ENCODE results near the gene TNFRSF25. TPM values are rescaled to one million over a fixed set of nuclear protein-coding genes. Genes with fewer than 3 reads are reported as not detected.

The TNFRSF25 gene
- total and polyA plus RNA-seq, 9 of the 15 experiments (the other 6 are each of a cell fraction or from before 2014, with no cell fraction given), result 0.24 to 0.49 TPM; not detected in 7

GRCh38 chr1:6499296-6499695 is 33.3 kb upstream of the TNFRSF25 start (continued):
- TF ChIP-seq SNRNP70 (optimal IDR thresholded peaks at IDR 0.05; ENCODE audit: low read depth, low read length) (no peak), FOXJ3 (CRISPR knock-in tag; IDR thresholded peaks at IDR 0.05) (no peak), HNRNPLL (IDR thresholded peaks at IDR 0.05; ENCODE audit: low read depth, low read length, poor library complexity, severe bottlenecking) (no peak), HDAC8 (tag; IDR thresholded peaks at IDR 0.05) (no peak), CBX8 (IDR thresholded peaks at IDR 0.05; ENCODE audit: borderline replicate concordance, extremely low read depth, low read depth, low read length, poor library complexity, severe bottlenecking) (no peak), ZNF133 (CRISPR knock-in tag; IDR thresholded peaks at IDR 0.05) (no peak)
- TF ChIP-seq, protein P1, sequence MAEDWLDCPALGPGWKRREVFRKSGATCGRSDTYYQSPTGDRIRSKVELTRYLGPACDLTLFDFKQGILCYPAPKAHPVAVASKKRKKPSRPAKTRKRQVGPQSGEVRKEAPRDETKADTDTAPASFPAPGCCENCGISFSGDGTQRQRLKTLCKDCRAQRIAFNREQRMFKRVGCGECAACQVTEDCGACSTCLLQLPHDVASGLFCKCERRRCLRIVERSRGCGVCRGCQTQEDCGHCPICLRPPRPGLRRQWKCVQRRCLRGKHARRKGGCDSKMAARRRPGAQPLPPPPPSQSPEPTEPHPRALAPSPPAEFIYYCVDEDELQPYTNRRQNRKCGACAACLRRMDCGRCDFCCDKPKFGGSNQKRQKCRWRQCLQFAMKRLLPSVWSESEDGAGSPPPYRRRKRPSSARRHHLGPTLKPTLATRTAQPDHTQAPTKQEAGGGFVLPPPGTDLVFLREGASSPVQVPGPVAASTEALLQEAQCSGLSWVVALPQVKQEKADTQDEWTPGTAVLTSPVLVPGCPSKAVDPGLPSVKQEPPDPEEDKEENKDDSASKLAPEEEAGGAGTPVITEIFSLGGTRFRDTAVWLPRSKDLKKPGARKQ (CRISPR knock-in tag; IDR thresholded peaks at IDR 0.05), result no peak
- TF ChIP-seq, protein P2, sequence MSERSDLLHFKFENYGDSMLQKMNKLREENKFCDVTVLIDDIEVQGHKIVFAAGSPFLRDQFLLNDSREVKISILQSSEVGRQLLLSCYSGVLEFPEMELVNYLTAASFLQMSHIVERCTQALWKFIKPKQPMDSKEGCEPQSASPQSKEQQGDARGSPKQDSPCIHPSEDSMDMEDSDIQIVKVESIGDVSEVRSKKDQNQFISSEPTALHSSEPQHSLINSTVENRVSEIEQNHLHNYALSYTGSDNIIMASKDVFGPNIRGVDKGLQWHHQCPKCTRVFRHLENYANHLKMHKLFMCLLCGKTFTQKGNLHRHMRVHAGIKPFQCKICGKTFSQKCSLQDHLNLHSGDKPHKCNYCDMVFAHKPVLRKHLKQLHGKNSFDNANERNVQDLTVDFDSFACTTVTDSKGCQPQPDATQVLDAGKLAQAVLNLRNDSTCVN (CRISPR knock-in tag; IDR thresholded peaks at IDR 0.05), result no peak
